ENCODE data around the gene CNOT4.

DNA sequence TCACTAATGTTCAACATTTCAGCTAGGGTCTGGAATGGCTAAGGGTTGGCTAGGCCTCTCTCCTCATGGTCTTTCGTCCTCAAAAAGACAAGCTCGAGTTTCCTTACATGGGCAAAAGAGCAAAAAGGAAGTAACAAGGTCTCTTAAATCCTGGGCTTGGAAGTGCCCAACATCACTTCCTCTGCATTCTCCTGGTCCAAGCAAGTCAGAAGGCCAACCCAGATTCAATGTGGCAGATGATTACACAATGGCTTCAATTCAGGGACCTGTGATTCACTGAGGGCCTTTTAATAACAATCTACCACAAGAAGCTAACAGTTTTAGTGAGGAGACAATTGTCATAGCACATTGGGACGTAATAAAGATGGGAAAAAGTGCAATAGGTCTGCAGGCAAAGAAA lies 43.4 kb upstream of the CNOT4 start:
- TF ChIP-seq MAX (IDR thresholded peaks at IDR 0.05): no peak
- TF ChIP-seq REST (IDR thresholded peaks at IDR 0.05; ENCODE audit: low read depth): no peak
- TF ChIP-seq, protein P1, sequence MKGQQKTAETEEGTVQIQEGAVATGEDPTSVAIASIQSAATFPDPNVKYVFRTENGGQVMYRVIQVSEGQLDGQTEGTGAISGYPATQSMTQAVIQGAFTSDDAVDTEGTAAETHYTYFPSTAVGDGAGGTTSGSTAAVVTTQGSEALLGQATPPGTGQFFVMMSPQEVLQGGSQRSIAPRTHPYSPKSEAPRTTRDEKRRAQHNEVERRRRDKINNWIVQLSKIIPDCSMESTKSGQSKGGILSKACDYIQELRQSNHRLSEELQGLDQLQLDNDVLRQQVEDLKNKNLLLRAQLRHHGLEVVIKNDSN (IDR thresholded peaks at IDR 0.05): no peak
- TF ChIP-seq EP300 (IDR thresholded peaks at IDR 0.05; ENCODE audit: borderline replicate concordance): no peak
- no peak for TF ChIP-seq TEAD4 (IDR thresholded peaks at IDR 0.05)
- TF ChIP-seq CEBPB (IDR thresholded peaks at IDR 0.05): no peak
